Measurements from ENCODE around the gene PITRM1.

- TF ChIP-seq CTCF (optimal IDR thresholded peaks at IDR 0.05 in 1 of 3, IDR thresholded peaks at IDR 0.05 in 1 of 3, conservative IDR thresholded peaks at IDR 0.05 in 1 of 3; ENCODE audit: extremely low read depth in 1 of 3, insufficient read depth in 2 of 3, low read length in 3 of 3) = no peak
- TF ChIP-seq EZH2 (IDR thresholded peaks at IDR 0.05; ENCODE audit: low read length) = no peak
Measured at GRCh38 chr10:3129581-3130340, 42.8 kb downstream of the PITRM1 start.

Data from keratinocyte (primary cell).